HG03175 (cell line): Measurements from ENCODE around the gene NOP56.

Experiments
- ATAC-seq: cut with Tn5 transposase; IDR thresholded peaks from one replicate; pipeline ENCODE4 v1.9.1; 2021; ENCODE audit warnings: mild to moderate bottlenecking, moderate library complexity; ENCODE audit not compliant: unreplicated experiment

Gene NOP56

GRCh38 chr20:2700913-2701620 lies 48.6 kb downstream of the NOP56 start:
- ATAC-seq: no peak

- no peak for ATAC-seq
Observed at GRCh38 chr20:2701671-2702081, 49.2 kb downstream of the NOP56 start.

DNA sequence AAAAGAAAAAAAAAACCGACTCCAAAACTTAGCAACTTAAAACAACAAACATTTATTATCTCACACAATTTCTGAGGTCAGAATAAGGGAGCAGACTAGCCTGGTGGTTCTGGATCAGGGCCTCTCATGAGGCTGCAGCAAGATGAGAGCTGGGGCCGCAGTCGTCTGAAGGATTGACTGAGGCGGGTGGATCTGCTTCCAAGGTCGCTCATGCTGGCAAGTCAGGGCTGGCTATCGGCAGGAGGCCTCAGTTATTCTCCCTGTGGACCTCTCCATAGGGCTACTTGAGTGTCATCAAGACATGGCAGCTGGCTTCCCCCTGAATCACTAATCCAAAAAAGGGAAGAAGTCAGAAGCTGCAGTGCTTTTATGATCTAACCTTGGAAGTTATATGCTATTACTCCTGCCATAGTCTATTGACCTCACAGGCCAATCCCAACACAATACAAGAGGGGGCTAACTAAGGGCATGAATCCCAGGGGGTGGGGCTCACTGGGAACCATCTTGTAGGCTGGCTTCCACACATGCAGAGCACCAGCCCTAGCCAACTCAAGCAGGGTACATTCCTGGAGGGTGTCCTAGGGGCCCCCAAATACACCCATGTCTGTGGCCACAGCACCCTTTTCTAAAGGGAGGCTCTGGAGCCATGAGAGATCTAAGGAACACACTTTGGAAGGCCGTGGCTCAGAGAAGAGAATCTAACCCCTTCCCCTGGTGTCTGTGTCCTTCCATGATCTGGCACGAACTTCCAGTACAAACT lies 51.5 kb downstream of the NOP56 start:
- no peak for ATAC-seq

DNA sequence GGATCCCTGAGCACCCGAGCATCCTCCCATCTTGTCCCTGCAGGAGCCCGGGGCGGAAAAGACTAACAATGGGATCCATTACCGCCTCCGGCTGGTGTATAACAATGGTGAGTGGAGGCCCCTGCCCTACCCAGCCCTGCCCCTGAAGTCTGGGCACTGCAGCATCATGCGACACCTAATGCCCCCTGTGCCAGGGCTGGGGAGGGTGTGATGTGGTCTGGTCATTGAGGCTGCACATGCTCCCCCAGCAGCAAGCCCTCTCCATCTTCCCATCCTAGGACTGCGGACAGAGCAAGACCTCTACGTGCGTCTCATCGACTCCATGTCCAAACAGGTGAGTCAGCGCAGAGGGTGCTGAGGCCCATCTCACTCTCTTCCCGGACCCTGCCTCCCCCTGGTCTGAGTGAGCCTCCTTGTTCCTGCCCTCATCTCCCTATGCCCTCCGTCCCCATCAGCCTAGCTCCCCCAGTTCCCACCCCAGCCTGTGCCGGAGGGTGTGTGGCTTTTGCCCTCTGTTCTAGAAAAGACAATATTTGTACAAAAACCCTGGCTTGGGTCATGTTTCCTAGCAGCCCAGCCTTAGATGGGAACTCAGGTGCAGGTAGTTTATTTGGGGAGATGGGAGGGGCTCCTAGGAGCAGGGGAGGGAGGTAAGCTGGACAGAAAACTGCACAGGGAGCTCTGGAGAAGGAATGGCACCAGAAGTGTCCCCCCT lies 53.7 kb downstream of the NOP56 start:
- no peak for ATAC-seq

- ATAC-seq: no peak
Observed at GRCh38 chr20:2706688-2707352, 54.4 kb downstream of the NOP56 start.

DNA sequence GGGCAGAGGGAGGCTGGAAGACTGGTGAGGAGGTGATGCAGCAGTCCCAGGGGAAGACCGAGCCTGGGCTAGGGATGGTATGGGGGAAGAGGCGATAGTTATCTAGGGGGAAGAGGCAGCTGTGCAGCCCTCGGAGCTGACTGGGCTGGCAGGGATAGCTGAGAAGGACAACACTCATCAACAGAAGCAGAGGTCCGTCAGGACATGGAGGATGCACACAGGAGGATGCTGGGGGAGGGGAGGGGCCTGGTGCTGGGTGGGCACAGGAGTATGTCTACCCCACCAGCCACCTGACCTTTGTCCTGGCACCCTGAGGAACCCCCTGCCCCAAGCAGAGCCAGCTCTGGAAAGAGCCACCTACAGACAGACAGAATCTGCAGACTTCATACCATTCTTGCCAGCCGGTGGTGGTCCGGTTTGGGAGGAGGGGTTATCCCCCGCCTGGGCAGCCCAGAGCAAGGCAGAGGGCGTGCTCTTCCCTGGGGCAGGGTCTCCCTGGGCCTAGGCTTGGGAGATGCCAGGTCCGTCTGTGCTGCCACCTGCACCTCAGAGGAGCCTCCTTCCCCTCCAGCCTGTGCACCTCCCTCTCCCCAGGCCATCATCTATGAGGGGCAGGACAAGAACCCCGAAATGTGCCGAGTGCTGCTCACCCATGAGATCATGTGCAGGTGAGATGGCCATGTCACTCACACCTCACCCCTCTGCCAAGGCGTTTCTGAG lies 55.1 kb downstream of the NOP56 start:
- ATAC-seq: no peak
